ENCODE data around the gene CDK2AP2.
A peak's percentile ranks its signal among the peaks of the same experiment; 100 is the strongest.

The CDK2AP2 gene

GRCh38 chr11:67538823-67539505 lies 31.0 kb upstream of the CDK2AP2 start:
- no peak for TF ChIP-seq CTCF (IDR thresholded peaks at IDR 0.05; ENCODE audit: borderline replicate concordance, control extremely low read depth, extremely low read depth, insufficient read depth, missing control alignments)
- DNase-seq (ENCODE audit: low spot score) = no peak
- in situ Hi-C loops (cut with MboI; ENCODE audit: low sequenced_read_pairs, unreplicated experiment) = no loop called here

- TF ChIP-seq CTCF (IDR thresholded peaks at IDR 0.05; ENCODE audit: borderline replicate concordance, control extremely low read depth, extremely low read depth, insufficient read depth, missing control alignments) = no peak
- no peak for DNase-seq (ENCODE audit: low spot score)
- in situ Hi-C loops (cut with MboI; ENCODE audit: low sequenced_read_pairs, unreplicated experiment) = no loop called here
Observed at GRCh38 chr11:67538306-67538705, 30.3 kb upstream of the CDK2AP2 start.

- TF ChIP-seq CTCF (IDR thresholded peaks at IDR 0.05; ENCODE audit: borderline replicate concordance, control extremely low read depth, extremely low read depth, insufficient read depth, missing control alignments) = no peak
- no peak for DNase-seq (ENCODE audit: low spot score)
- in situ Hi-C loops (cut with MboI; ENCODE audit: low sequenced_read_pairs, unreplicated experiment) = no loop called here
Observed at GRCh38 chr11:67535561-67535960, 27.6 kb upstream of the CDK2AP2 start.

GRCh38 chr11:67534070-67534679 lies 26.2 kb upstream of the CDK2AP2 start:
- TF ChIP-seq CTCF (IDR thresholded peaks at IDR 0.05; ENCODE audit: borderline replicate concordance, control extremely low read depth, extremely low read depth, insufficient read depth, missing control alignments) = no peak
- in situ Hi-C loops (cut with MboI; ENCODE audit: low sequenced_read_pairs, unreplicated experiment) = no loop called here
- no peak for DNase-seq (ENCODE audit: low spot score)

- TF ChIP-seq CTCF (IDR thresholded peaks at IDR 0.05; ENCODE audit: borderline replicate concordance, control extremely low read depth, extremely low read depth, insufficient read depth, missing control alignments) = no peak
- in situ Hi-C loops (cut with MboI; ENCODE audit: low sequenced_read_pairs, unreplicated experiment) = no loop called here
- no peak for DNase-seq (ENCODE audit: low spot score)
Observed at GRCh38 chr11:67532889-67533288, 24.9 kb upstream of the CDK2AP2 start.

GRCh38 chr11:67530282-67530592 lies 22.3 kb upstream of the CDK2AP2 start:
- in situ Hi-C loops (cut with MboI; ENCODE audit: low sequenced_read_pairs, unreplicated experiment) = no loop called here
- peak; percentile 25 for DNase-seq (ENCODE audit: low spot score)
- TF ChIP-seq CTCF (IDR thresholded peaks at IDR 0.05; ENCODE audit: borderline replicate concordance, control extremely low read depth, extremely low read depth, insufficient read depth, missing control alignments) = no peak
